T-cell (primary cell): ENCODE results near the gene SPDYE3. TPM values are rescaled to one million over a fixed set of nuclear protein-coding genes. Genes with fewer than 3 reads are reported as not detected.
"Not testable (repeated sequence)": the region's sequence is repeated elsewhere in the genome, so short reads cannot be mapped to it uniquely, and the experiment has no call there.

Experiments
- ATAC-seq, 4 experiments: fragments of 200-7000 bp in 3 of 4; fragments of 150-1000 bp in 1 of 4; cut with Tn5 transposase; replicated peaks in 1 of 4; 1 replicate in 3 of 4; 2 replicates in 1 of 4; pipeline ENCODE4 v1.10.0; 2021; ENCODE audit warnings: moderate library complexity in 3 of 4, mild to moderate bottlenecking in 2 of 4, moderate number of reproducible peaks in 1 of 4
- CTCF ChIA-PET, 2 donors: fragments of 300-600 bp; sonication (Branson Sonifier 250); formaldehyde crosslinking; loops; one replicate each; lab custom pipeline; 2022; ENCODE audit warnings: antibody characterized with exemption in 2 of 2; lab: Charles Lee
- POLR2A ChIA-PET, 2 donors: fragments of 300-600 bp; sonication (Branson Sonifier 250); formaldehyde crosslinking; loops; one replicate each; lab custom pipeline; 2022; ENCODE audit warnings: antibody characterized with exemption in 2 of 2; lab: Charles Lee
- DNase-seq, 35 experiments: peaks; one replicate each; pipeline versions ENCODE4 v3.0.0 to v3.0.0-alpha.2; 2013 to 2023
- H3K27ac ChIP-seq: one replicate; pipeline ENCODE4 v1.5.1; 2013; ENCODE audit warnings: low read length
- H3K27me3 ChIP-seq, 2 experiments: replicated peaks in 1 of 2; 1 replicate in 1 of 2; 2 replicates in 1 of 2; pipeline versions ENCODE4 v1.6.1 to v1.7.0; 2013; ENCODE audit warnings: low read length in 1 of 2, mixed read lengths in 1 of 2; ENCODE audit not compliant: control insufficient read depth in 2 of 2, insufficient read depth in 2 of 2; ENCODE audit errors: extremely low read depth in 1 of 2
- H3K36me3 ChIP-seq, 2 donors: 1 replicate in 1 of 2; 2 replicates in 1 of 2; pipeline versions ENCODE4 v1.6.1 to v1.7.0; 2013; ENCODE audit warnings: low read length in 1 of 2; ENCODE audit not compliant: control insufficient read depth in 2 of 2, insufficient read depth in 1 of 2; ENCODE audit errors: extremely low read depth in 1 of 2
- H3K4me1 ChIP-seq, 2 experiments: 1 replicate in 1 of 2; 2 replicates in 1 of 2; pipeline versions ENCODE4 v1.6.1 to v1.7.0; 2013; ENCODE audit warnings: low read length in 2 of 2, mixed read lengths in 1 of 2; ENCODE audit not compliant: insufficient read depth in 2 of 2, control insufficient read depth in 1 of 2; ENCODE audit errors: extremely low read depth in 1 of 2
- H3K4me3 ChIP-seq, 2 donors: 1 replicate in 1 of 2; 2 replicates in 1 of 2; pipeline versions ENCODE4 v1.5.1 to v1.7.0; 2013; ENCODE audit warnings: mild to moderate bottlenecking in 2 of 2, low read length in 1 of 2, moderate library complexity in 1 of 2; ENCODE audit not compliant: control insufficient read depth in 1 of 2; ENCODE audit errors: extremely low read depth in 1 of 2
- H3K9me3 ChIP-seq: 2 replicates; pipeline ENCODE4 v1.7.0; 2013
- H3K27ac Mint-ChIP-seq, 2 donors: one replicate each; pipeline ENCODE4 v1.8.0; 2020 to 2021; ENCODE audit warnings: mild to moderate bottlenecking in 2 of 2, mixed read lengths in 2 of 2
- H3K27me3 Mint-ChIP-seq, 2 donors: one replicate each; pipeline ENCODE4 v1.8.0; 2021 to 2022; ENCODE audit warnings: mixed read lengths in 2 of 2
- H3K36me3 Mint-ChIP-seq: one replicate; pipeline ENCODE4 v1.8.0; 2021; ENCODE audit warnings: mixed read lengths
- H3K4me1 Mint-ChIP-seq, 3 donors: one replicate each; pipeline ENCODE4 v1.8.0; 2020 to 2022; ENCODE audit warnings: mixed read lengths in 3 of 3, mild to moderate bottlenecking in 1 of 3
- H3K4me3 Mint-ChIP-seq, 3 donors: one replicate each; pipeline ENCODE4 v1.8.0; 2020 to 2022; ENCODE audit warnings: mild to moderate bottlenecking in 3 of 3, mixed read lengths in 3 of 3, moderate library complexity in 3 of 3
- H3K9me3 Mint-ChIP-seq, 3 donors: one replicate each; pipeline ENCODE4 v1.8.0; 2020 to 2022; ENCODE audit warnings: mixed read lengths in 3 of 3
- WGBS: methylation state at CpG from one replicate; pipeline ENCODE4 v1.1.5; 2013; ENCODE audit warnings: missing lambda C conversion rate; ENCODE audit not compliant: insufficient coverage; 5-methylcytosine and 5-hydroxymethylcytosine counted together
- total RNA-seq, 35 experiments: library from RNA in 6 of 35; stranded (reverse) in 6 of 35; fragments of 120-200 nt in 1 of 35; gene quantifications; one replicate each; pipeline versions ENCODE4 v1.2.1 to v1.2.4 and lab custom pipeline; 2013 to 2026

Gene SPDYE3
- total RNA-seq, 5 donors from 2014 or later (not counting 1 experiment from before 2014, with no cell fraction given) = not detected

DNA sequence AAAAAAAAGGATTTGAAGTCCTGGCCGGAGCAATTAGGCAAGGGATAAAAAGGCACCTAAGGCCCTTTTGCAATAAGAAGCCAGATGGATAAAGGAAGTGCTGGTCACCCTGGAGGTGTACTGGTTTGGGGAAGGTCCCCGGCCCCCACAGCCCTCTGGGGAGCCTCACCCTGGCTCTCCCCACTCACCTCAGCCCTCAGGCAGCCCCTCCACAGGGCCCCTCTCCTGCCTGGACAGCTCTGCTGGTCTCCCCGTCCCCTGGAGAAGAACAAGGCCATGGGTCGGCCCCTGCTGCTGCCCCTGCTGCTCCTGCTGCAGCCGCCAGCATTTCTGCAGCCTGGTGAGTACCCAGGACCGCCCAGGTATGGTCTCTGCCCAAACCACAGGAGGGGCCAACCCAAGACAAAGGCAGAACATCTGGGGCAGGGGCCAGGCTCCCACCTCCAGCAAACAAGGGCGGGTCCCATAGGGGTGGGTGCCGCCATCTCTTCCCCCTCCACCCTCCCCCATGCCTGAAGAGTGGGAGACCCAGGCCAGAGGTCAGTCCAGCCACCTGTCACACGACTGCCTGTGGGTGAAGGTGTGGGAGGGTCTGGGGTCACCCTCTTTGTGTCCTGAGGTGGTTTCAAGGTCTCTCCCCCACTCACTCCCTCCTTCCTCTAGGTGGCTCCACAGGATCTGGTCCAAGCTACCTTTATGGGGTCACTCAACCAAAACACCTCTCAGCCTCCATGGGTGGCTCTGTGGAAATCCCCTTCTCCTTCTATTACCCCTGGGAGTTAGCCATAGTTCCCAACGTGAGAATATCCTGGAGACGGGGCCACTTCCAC, 50.7 kb downstream of the SPDYE3 start, which contains the start of gene PILRB:
PILRB (plus strand) TSS at position 91 of the 830 bp plus-strand sequence; CDS start at position 277, 186 bp downstream.
- no peaks in the 10 kb centered on the region for H3K9me3 Mint-ChIP-seq
- Histone ChIP-seq H3K27ac (no peak within 1 kb of the TSS), H3K36me3 (peaks cover 24 to 81% of the 10 kb centered on the region in 2 donors), H3K9me3 (no peaks in the 10 kb centered on the region), H3K4me3 (no peak within 1 kb of the TSS), H3K4me1 (peaks cover 6 to 28% of the 10 kb centered on the region in 2 experiments), H3K27me3 (no peaks in the 10 kb centered on the region)
- no peaks in the 10 kb centered on the region for H3K27me3 Mint-ChIP-seq
- 93% methylated on average over 6 of the region's 11 CpGs for WGBS
- peaks cover 5 to 8% (median 6%) of the 10 kb centered on the region in 3 donors for H3K4me1 Mint-ChIP-seq
- ChIA-PET CTCF (interaction anchor here in 1 of 2 donors (0.7 kb wide), 1 partner anchor 369 kb away, joined by 3 read pairs; no protein-coding TSS in a partner anchor), POLR2A (no interaction called here)
- ATAC-seq = no peak
- no peak for DNase-seq
- H3K4me3 Mint-ChIP-seq = no peak within 1 kb of the TSS
- no peak within 1 kb of the TSS for H3K27ac Mint-ChIP-seq
- peaks cover 38% of the 10 kb centered on the region for H3K36me3 Mint-ChIP-seq

DNA sequence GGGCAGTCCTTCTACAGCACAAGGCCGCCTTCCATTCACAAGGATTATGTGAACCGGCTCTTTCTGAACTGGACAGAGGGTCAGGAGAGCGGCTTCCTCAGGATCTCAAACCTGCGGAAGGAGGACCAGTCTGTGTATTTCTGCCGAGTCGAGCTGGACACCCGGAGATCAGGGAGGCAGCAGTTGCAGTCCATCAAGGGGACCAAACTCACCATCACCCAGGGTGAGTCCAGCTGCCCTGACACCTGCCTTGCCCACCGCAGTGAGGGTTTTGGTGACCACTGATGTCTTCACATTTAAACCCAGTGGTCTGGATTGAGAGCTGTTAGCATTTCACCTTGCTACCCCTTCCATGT, 51.3 kb downstream of the SPDYE3 start:
- H3K4me3 ChIP-seq = no peak overlapping the region
- Mint-ChIP-seq H3K36me3 (peaks cover 37% of the 10 kb centered on the region), H3K27ac (peak overlapping the region in 1 of 2 donors; percentile 36), H3K4me3 (no peak overlapping the region), H3K4me1 (peaks cover 0 to 2% (median under 1%) of the 10 kb centered on the region in 3 donors), H3K9me3 (no peaks in the 10 kb centered on the region), H3K27me3 (no peaks in the 10 kb centered on the region)
- WGBS = 98% methylated on average over 8 of the region's 8 CpGs
- no peak overlapping the region for H3K27ac ChIP-seq
- ATAC-seq (no peak), DNase-seq (no peak)
- ChIA-PET POLR2A (no interaction called here), CTCF (interaction anchor here in 1 of 2 donors (0.7 kb wide), 1 partner anchor 369 kb away, joined by 3 read pairs; no protein-coding TSS in a partner anchor)
- H3K4me1 ChIP-seq = peaks cover 0 to 22% of the 10 kb centered on the region in 2 experiments
- H3K27me3 ChIP-seq = no peaks in the 10 kb centered on the region
- H3K9me3 ChIP-seq = no peaks in the 10 kb centered on the region
- peaks cover 24 to 77% of the 10 kb centered on the region in 2 donors for H3K36me3 ChIP-seq

DNA sequence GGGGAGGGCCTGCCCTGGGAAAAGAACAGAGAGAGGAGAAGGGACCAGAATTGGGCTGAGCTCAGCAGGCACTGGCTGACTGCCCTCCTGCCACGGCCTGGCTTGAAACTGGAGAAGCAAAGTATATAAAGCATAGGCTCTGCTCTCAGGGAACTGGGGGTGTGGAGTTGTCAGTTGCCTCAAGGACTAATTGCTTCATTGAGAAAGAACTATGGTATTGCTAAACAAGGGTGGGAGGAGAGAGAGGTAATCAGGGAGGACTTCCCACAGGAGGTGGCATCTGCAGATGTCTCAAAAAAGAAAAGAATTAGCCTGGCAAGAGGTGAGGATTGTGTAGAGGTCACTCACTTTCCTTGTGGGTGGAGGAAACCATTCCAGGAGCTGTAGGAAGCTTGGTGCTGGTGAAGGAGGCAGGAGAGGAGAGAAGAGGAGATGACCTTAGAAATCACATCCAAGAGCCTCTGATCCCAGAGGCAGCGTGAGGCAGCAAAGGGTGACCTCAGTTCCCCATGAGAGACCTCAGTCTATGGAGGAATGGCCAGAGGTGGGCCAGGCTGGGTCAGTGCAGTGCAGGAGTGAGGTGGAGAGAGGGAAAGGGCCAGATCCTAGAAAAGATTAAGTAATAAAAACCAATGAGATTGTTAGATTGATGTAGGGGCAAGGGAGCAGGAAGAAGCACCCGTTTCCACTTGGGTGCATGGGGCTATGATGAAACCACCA, 52.8 kb downstream of the SPDYE3 start:
- 100% methylated on average over 1 of the region's 3 CpGs for WGBS

DNA sequence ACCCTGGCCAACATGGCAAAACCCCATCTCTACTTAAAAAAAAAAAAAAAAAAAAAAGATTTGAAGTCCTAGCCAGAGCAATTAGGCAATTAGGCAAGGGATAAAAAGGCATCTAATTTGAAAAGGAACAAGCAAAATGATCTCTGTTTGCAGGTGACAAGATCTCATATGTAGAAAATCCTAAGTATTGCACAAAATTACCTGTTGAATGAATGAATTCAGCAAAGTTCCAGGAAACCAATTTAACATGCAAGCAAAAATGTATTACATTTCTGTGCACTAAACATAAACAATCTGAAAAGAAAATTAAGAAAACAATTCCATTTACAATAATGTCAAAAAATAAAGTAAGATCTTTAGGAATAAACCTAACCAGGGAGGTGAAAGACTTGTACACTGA, 55.6 kb downstream of the SPDYE3 start:
- CTCF ChIA-PET = no interaction called here
- H3K4me1 ChIP-seq = peaks cover 0 to 22% of the 10 kb centered on the region in 2 experiments
- no peaks in the 10 kb centered on the region for H3K27me3 Mint-ChIP-seq
- H3K4me3 ChIP-seq = no peak overlapping the region
- H3K9me3 ChIP-seq = no peaks in the 10 kb centered on the region
- H3K36me3 ChIP-seq = peaks cover 14 to 41% of the 10 kb centered on the region in 2 donors
- H3K27me3 ChIP-seq = no peaks in the 10 kb centered on the region
- no peaks in the 10 kb centered on the region for H3K9me3 Mint-ChIP-seq
- DNase-seq = no peak
- H3K4me3 Mint-ChIP-seq = no peak overlapping the region
- no peak overlapping the region for H3K27ac ChIP-seq
- peaks cover 51% of the 10 kb centered on the region for H3K36me3 Mint-ChIP-seq
- no peak for ATAC-seq
- H3K4me1 Mint-ChIP-seq = peaks cover 24 to 29% (median 28%) of the 10 kb centered on the region in 3 donors
- no peak overlapping the region for H3K27ac Mint-ChIP-seq
- POLR2A ChIA-PET = no interaction called here

More for the DNA sequence above, 52.8 kb downstream of the SPDYE3 start:
- ChIA-PET CTCF (no interaction called here), POLR2A (interaction anchor here in 1 of 2 donors (0.7 kb wide), 1 partner anchor 42 kb away, joined by 3 read pairs; no protein-coding TSS in a partner anchor)
- Histone ChIP-seq H3K27ac (no peak overlapping the region), H3K27me3 (no peaks in the 10 kb centered on the region), H3K4me1 (peaks cover 0 to 10% of the 10 kb centered on the region in 2 experiments), H3K36me3 (peaks cover 19 to 64% of the 10 kb centered on the region in 2 donors), H3K9me3 (no peaks in the 10 kb centered on the region), H3K4me3 (no peak overlapping the region)
- DNase-seq (no peak), ATAC-seq (no peak)
- Mint-ChIP-seq H3K36me3 (peaks cover 39% of the 10 kb centered on the region), H3K27me3 (no peaks in the 10 kb centered on the region), H3K27ac (peak overlapping the region; percentile 3 to 72), H3K9me3 (no peaks in the 10 kb centered on the region), H3K4me1 (peaks cover 3 to 8% (median 6%) of the 10 kb centered on the region in 3 donors), H3K4me3 (no peak overlapping the region)

GRCh38 chr7:100363797-100364196, 56.3 kb downstream of the SPDYE3 start:
- H3K4me3 Mint-ChIP-seq, CTCF ChIA-PET, POLR2A ChIA-PET, H3K9me3 ChIP-seq, H3K4me3 ChIP-seq, DNase-seq, H3K27me3 ChIP-seq, H3K27me3 Mint-ChIP-seq, H3K9me3 Mint-ChIP-seq, H3K27ac ChIP-seq, ATAC-seq: not testable (repeated sequence)
- H3K36me3 ChIP-seq = peaks cover 15 to 37% of the 10 kb centered on the region in 2 donors
- Mint-ChIP-seq H3K36me3 (peaks cover 48% of the 10 kb centered on the region), H3K4me1 (peaks cover 24 to 34% (median 28%) of the 10 kb centered on the region in 3 donors), H3K27ac (peak overlapping the region in 1 of 2 donors; percentile 22)
- peaks cover 0 to 24% of the 10 kb centered on the region in 2 experiments for H3K4me1 ChIP-seq
- WGBS = 96% methylated on average over 4 of the region's 7 CpGs

- H3K27ac Mint-ChIP-seq = peak overlapping the region in 1 of 2 donors; percentile 22
- WGBS = 100% methylated on average over 3 of the region's 6 CpGs
- H3K36me3 ChIP-seq = peaks cover 8 to 30% of the 10 kb centered on the region in 2 donors
- H3K4me1 ChIP-seq = peaks cover 0 to 25% of the 10 kb centered on the region in 2 experiments
- no peaks in the 10 kb centered on the region for H3K27me3 ChIP-seq
- ChIA-PET POLR2A (interaction anchor here in 1 of 2 donors (0.5 kb wide), 1 partner anchor 87 kb away, joined by 4 read pairs; no protein-coding TSS in a partner anchor), CTCF (interaction anchor here in 1 of 2 donors (0.6 kb wide), 1 partner anchor 1470 kb away, joined by 6 read pairs; no protein-coding TSS in a partner anchor)
- no peak overlapping the region for H3K4me3 Mint-ChIP-seq
- H3K9me3 Mint-ChIP-seq = no peaks in the 10 kb centered on the region
- H3K27ac ChIP-seq = no peak overlapping the region
- no peaks in the 10 kb centered on the region for H3K9me3 ChIP-seq
- ATAC-seq (no peak), DNase-seq (no peak)
- H3K27me3 Mint-ChIP-seq = no peaks in the 10 kb centered on the region
- peaks cover 45% of the 10 kb centered on the region for H3K36me3 Mint-ChIP-seq
- H3K4me1 Mint-ChIP-seq = peaks cover 24 to 37% (median 28%) of the 10 kb centered on the region in 3 donors
- no peak overlapping the region for H3K4me3 ChIP-seq
Observed at GRCh38 chr7:100364480-100364879, 57.0 kb downstream of the SPDYE3 start.
